ENCODE measurements around the gene WDR91. TPM values are rescaled to one million over a fixed set of nuclear protein-coding genes. Genes with fewer than 3 reads are reported as not detected.

The WDR91 gene
- total RNA-seq, 1 donor from 2014 or later = 5.5 TPM

- Histone ChIP-seq H4K20me1 (ENCODE audit: insufficient read depth, low read length) (no peaks in the 10 kb centered on the region), H3K4me1 (ENCODE audit: insufficient read depth, low read length) (peaks cover 20% of the 10 kb centered on the region), H3K9ac (ENCODE audit: low read length) (no peak overlapping the region), H3K36me3 (ENCODE audit: insufficient read depth, low read length) (no peaks in the 10 kb centered on the region), H3K4me3 (ENCODE audit: insufficient read depth, low read depth, low read length) (no peak overlapping the region), H2AFZ (ENCODE audit: low read depth, low read length) (no peak overlapping the region), H3K9me3 (ENCODE audit: insufficient read depth, low read depth, low read length) (peaks cover 7% of the 10 kb centered on the region), H3K27ac (ENCODE audit: low read depth, low read length) (no peak overlapping the region), H3K79me2 (ENCODE audit: insufficient read depth, low read length) (no peaks in the 10 kb centered on the region), H3K4me2 (ENCODE audit: low read length) (no peak overlapping the region), H3K27me3 (ENCODE audit: insufficient read depth, low read length) (no peaks in the 10 kb centered on the region)
- H3K27me3 Mint-ChIP-seq (ENCODE audit: low read depth, unreplicated experiment) = no peaks in the 10 kb centered on the region
- no peak overlapping the region for H3K4me3 Mint-ChIP-seq (ENCODE audit: unreplicated experiment)
- H3K36me3 Mint-ChIP-seq (ENCODE audit: low read depth, unreplicated experiment) = no peaks in the 10 kb centered on the region
- no peak for TF ChIP-seq EZH2 (IDR thresholded peaks at IDR 0.05; ENCODE audit: insufficient read depth, low read length)
- TF ChIP-seq CTCF (IDR thresholded peaks at IDR 0.05; ENCODE audit: insufficient read depth, low read depth, low read length) = no peak
- FAIRE-seq = no peak
- peaks cover 34% of the 10 kb centered on the region for H3K4me1 Mint-ChIP-seq (ENCODE audit: low read depth, unreplicated experiment)
- DNase-seq (ENCODE audit: low read depth) = no peak
- no peak overlapping the region for H3K27ac Mint-ChIP-seq (ENCODE audit: unreplicated experiment)
- H3K9me3 Mint-ChIP-seq (ENCODE audit: unreplicated experiment) = peaks cover 2% of the 10 kb centered on the region
Observed at GRCh38 chr7:135258585-135258984, 47.3 kb upstream of the WDR91 start.

GRCh38 chr7:135257790-135258189 lies 46.5 kb upstream of the WDR91 start:
- H3K4me1 Mint-ChIP-seq (ENCODE audit: low read depth, unreplicated experiment) = peaks cover 36% of the 10 kb centered on the region
- H3K36me3 Mint-ChIP-seq (ENCODE audit: low read depth, unreplicated experiment) = no peaks in the 10 kb centered on the region
- no peak overlapping the region for H3K27ac Mint-ChIP-seq (ENCODE audit: unreplicated experiment)
- H3K79me2 ChIP-seq (ENCODE audit: insufficient read depth, low read length) = no peaks in the 10 kb centered on the region
- H3K27ac ChIP-seq (ENCODE audit: low read depth, low read length) = no peak overlapping the region
- H3K4me1 ChIP-seq (ENCODE audit: insufficient read depth, low read length) = peaks cover 22% of the 10 kb centered on the region
- H3K27me3 ChIP-seq (ENCODE audit: insufficient read depth, low read length) = no peaks in the 10 kb centered on the region
- no peak overlapping the region for H3K9ac ChIP-seq (ENCODE audit: low read length)
- FAIRE-seq (no peak), DNase-seq (ENCODE audit: low read depth) (no peak)
- no peak overlapping the region for H3K4me2 ChIP-seq (ENCODE audit: low read length)
- TF ChIP-seq CTCF (IDR thresholded peaks at IDR 0.05; ENCODE audit: insufficient read depth, low read depth, low read length) (no peak), EZH2 (IDR thresholded peaks at IDR 0.05; ENCODE audit: insufficient read depth, low read length) (no peak)
- no peak overlapping the region for H2AFZ ChIP-seq (ENCODE audit: low read depth, low read length)
- H4K20me1 ChIP-seq (ENCODE audit: insufficient read depth, low read length) = no peaks in the 10 kb centered on the region
- no peaks in the 10 kb centered on the region for H3K36me3 ChIP-seq (ENCODE audit: insufficient read depth, low read length)
- peak overlapping the region; percentile 40 for H3K4me3 Mint-ChIP-seq (ENCODE audit: unreplicated experiment)
- H3K27me3 Mint-ChIP-seq (ENCODE audit: low read depth, unreplicated experiment) = no peaks in the 10 kb centered on the region
- no peak overlapping the region for H3K4me3 ChIP-seq (ENCODE audit: insufficient read depth, low read depth, low read length)
- peaks cover 2% of the 10 kb centered on the region for H3K9me3 ChIP-seq (ENCODE audit: insufficient read depth, low read depth, low read length)
- no peaks in the 10 kb centered on the region for H3K9me3 Mint-ChIP-seq (ENCODE audit: unreplicated experiment)

GRCh38 chr7:135253851-135254771 lies 42.8 kb upstream of the WDR91 start:
- Mint-ChIP-seq H3K36me3 (ENCODE audit: low read depth, unreplicated experiment) (no peaks in the 10 kb centered on the region), H3K9me3 (ENCODE audit: unreplicated experiment) (no peaks in the 10 kb centered on the region), H3K27ac (ENCODE audit: unreplicated experiment) (peak overlapping the region; percentile 89), H3K27me3 (ENCODE audit: low read depth, unreplicated experiment) (no peaks in the 10 kb centered on the region), H3K4me1 (ENCODE audit: low read depth, unreplicated experiment) (peaks cover 25% of the 10 kb centered on the region), H3K4me3 (ENCODE audit: unreplicated experiment) (no peak overlapping the region)
- peak overlapping the region; percentile 44 for H3K27ac ChIP-seq (ENCODE audit: low read depth, low read length)
- no peaks in the 10 kb centered on the region for H3K79me2 ChIP-seq (ENCODE audit: insufficient read depth, low read length)
- H2AFZ ChIP-seq (ENCODE audit: low read depth, low read length) = peak overlapping the region; percentile 61
- H3K4me3 ChIP-seq (ENCODE audit: insufficient read depth, low read depth, low read length) = no peak overlapping the region
- H3K9ac ChIP-seq (ENCODE audit: low read length) = peak overlapping the region; percentile 19
- H3K4me2 ChIP-seq (ENCODE audit: low read length) = peak overlapping the region; percentile 68
- no peaks in the 10 kb centered on the region for H3K9me3 ChIP-seq (ENCODE audit: insufficient read depth, low read depth, low read length)
- FAIRE-seq (no peak), DNase-seq (ENCODE audit: low read depth) (peak; percentile 68)
- H3K4me1 ChIP-seq (ENCODE audit: insufficient read depth, low read length) = peaks cover 15% of the 10 kb centered on the region
- no peaks in the 10 kb centered on the region for H3K27me3 ChIP-seq (ENCODE audit: insufficient read depth, low read length)
- no peaks in the 10 kb centered on the region for H3K36me3 ChIP-seq (ENCODE audit: insufficient read depth, low read length)
- TF ChIP-seq CTCF (IDR thresholded peaks at IDR 0.05; ENCODE audit: insufficient read depth, low read depth, low read length) (no peak), EZH2 (IDR thresholded peaks at IDR 0.05; ENCODE audit: insufficient read depth, low read length) (no peak)
- H4K20me1 ChIP-seq (ENCODE audit: insufficient read depth, low read length) = no peaks in the 10 kb centered on the region

Measured in astrocyte (in vitro differentiated cells and primary cell).